Testis (tissue), 3 donors: Measurements from ENCODE around the gene UBA52. TPM values are rescaled to one million over a fixed set of nuclear protein-coding genes. Genes with fewer than 3 reads are reported as not detected.

ENCODE experiments used
- DNase-seq: peaks from one replicate; pipeline ENCODE4 v3.0.0-alpha.2; 2019
- H3K27ac ChIP-seq, 2 donors: fragments of 200-600 bp; sonication (generic); one replicate each; pipeline ENCODE4 v1.5.1; 2019
- H3K27me3 ChIP-seq: fragments of 200-600 bp; sonication (generic); one replicate; pipeline ENCODE4 v1.5.1; 2019
- H3K36me3 ChIP-seq: fragments of 200-600 bp; sonication (generic); one replicate; pipeline ENCODE4 v1.5.1; 2017; ENCODE audit warnings: low read depth; ENCODE audit errors: missing control alignments
- H3K4me1 ChIP-seq: fragments of 200-600 bp; sonication (generic); one replicate; pipeline ENCODE4 v1.5.1; 2019
- H3K4me3 ChIP-seq, 2 donors: fragments of 200-600 bp; sonication (generic); one replicate each; pipeline ENCODE4 v1.5.1; 2017 to 2019
- H3K9me3 ChIP-seq: fragments of 200-600 bp; sonication (generic); one replicate; pipeline ENCODE4 v1.5.1; 2017
- CTCF ChIP-seq, 3 experiments: fragments of 450-650 bp in 2 of 3; fragments of 200-600 bp in 1 of 3; sonication (generic) in 1 of 3; IDR thresholded peaks; one replicate each; pipeline ENCODE4 v1.5.1; 2016 to 2019; ENCODE audit warnings: antibody characterized with exemption in 3 of 3, mild to moderate bottlenecking in 2 of 3, moderate library complexity in 1 of 3
- POLR2A ChIP-seq: fragments of 450-650 bp; IDR thresholded peaks from one replicate; pipeline ENCODE4 v1.6.1; 2017; ENCODE audit warnings: antibody characterized with exemption, mild to moderate bottlenecking, moderate library complexity
- WGBS, 2 donors: methylation state at CpG; one replicate each; pipeline ENCODE4 v1.1.5; 2018; 5-methylcytosine and 5-hydroxymethylcytosine counted together
- intact Hi-C: fragments of 100-400 bp; cut with DNase I; formaldehyde crosslinking; loops from one replicate; pipeline ENCODE4 v1.15.1; 2023; ENCODE audit warnings: low total_unique reads
- polyA plus RNA-seq: library from polyadenylated mRNA; stranded (reverse); fragments of 350-450 nt; fragmentation: Illumina TruSeq; extraction: RNeasy Lipid Tissue Mini Kit (QIAGEN cat#74804); gene quantifications from one replicate; pipeline ENCODE4 v1.2.3, GENCODE V29; 2014; ENCODE audit warnings: low read depth, low replicate concordance; ENCODE audit not compliant: insufficient read depth
- total RNA-seq, 2 donors: library from RNA; depleted of rRNA; stranded (reverse); fragments of >200 nt; gene quantifications; one replicate each; pipeline ENCODE4 v1.2.3, GENCODE V29; 2016

UBA52 gene
- total and polyA plus RNA-seq, 3 donors from 2014 or later = 475 to 1,038 (median 508) TPM

DNA sequence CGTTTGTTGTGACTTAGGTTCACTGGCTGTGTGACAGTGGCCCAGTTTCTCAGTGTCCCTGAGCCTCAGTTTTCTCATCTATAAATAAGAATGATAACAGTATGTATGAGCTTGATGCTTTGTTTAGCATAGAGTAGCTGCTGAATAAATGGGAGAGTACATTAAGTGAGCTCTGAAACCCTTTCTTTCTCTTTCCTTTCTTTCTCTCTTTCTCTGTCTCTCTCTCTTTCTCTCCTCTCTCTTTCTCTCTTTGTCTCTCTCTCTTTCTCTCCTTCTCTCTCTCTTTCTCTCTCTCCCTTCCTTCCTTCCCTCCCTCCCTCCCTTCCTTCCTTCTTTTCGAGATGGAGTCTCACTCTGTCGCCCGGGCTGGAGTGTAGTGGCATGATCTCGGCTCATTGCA lies 12.0 kb upstream of the UBA52 start:
- no peak for DNase-seq
- Histone ChIP-seq H3K4me1 (peaks cover 13% of the 10 kb centered on the region), H3K27me3 (no peaks in the 10 kb centered on the region), H3K36me3 (no peaks in the 10 kb centered on the region), H3K9me3 (no peaks in the 10 kb centered on the region), H3K4me3 (no peak overlapping the region), H3K27ac (peak overlapping the region; percentile 67 to 69)
- TF ChIP-seq POLR2A (no peak), CTCF (IDR thresholded peaks at IDR 0.05) (no peak)
- intact Hi-C loops = no loop called here
- WGBS, 2 donors = 69% methylated on average over 5 of the region's 5 CpGs

DNA sequence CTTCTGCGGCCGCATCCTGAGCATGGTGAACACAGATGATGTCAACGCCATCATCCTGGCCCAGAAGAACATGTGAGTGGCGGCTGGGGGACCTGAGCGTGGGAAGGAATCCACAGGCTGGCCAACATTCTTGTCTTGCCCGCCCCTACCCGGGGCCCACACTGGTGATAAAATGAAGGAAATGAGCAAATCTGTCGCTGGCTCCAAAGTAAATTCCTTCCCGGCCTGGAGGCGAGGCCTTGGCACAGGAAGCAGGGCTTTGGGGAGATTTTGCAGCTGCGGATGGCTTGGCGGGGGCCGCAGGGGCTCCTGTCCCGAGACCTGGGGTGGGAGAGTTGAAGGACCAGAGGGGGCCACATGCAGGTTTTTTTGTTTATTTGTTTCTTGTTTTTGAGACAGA lies 9.6 kb upstream of the UBA52 start:
- intact Hi-C loops = no loop called here
- Histone ChIP-seq H3K36me3 (no peaks in the 10 kb centered on the region), H3K27me3 (no peaks in the 10 kb centered on the region), H3K4me1 (peaks cover 13% of the 10 kb centered on the region), H3K9me3 (no peaks in the 10 kb centered on the region), H3K27ac (peak overlapping the region; percentile 67 to 77), H3K4me3 (no peak overlapping the region)
- WGBS, 2 donors = 63 to 82% methylated on average over 14 of the region's 14 CpGs
- TF ChIP-seq POLR2A (no peak), CTCF (IDR thresholded peaks at IDR 0.05) (no peak)
- no peak for DNase-seq

DNA sequence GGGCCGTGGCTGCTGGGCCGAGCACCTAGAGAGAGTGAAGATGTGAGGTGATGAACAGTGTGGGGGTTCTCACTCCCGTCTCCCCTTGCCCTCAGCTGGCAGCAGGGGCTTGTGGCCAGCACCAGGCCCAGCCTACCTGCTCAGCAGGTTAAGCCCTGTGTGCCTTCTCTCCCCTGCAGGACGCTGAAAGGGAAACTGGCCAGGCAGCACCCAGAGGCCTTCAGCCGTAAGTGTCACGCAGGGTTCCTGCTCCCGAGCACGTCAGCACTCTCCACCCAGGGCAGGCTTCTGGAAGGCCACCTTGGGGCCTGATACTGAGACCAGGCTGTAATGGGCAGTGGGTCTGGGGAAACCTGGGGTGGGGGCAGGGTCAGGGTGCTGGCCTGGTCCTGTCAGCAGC lies 4.7 kb upstream of the UBA52 start:
- no peak overlapping the region for H3K4me3 ChIP-seq
- H3K9me3 ChIP-seq = no peaks in the 10 kb centered on the region
- no peak overlapping the region for H3K27ac ChIP-seq
- TF ChIP-seq POLR2A = no peak
- TF ChIP-seq CTCF (IDR thresholded peaks at IDR 0.05) = no peak
- no peaks in the 10 kb centered on the region for H3K36me3 ChIP-seq
- H3K27me3 ChIP-seq = no peaks in the 10 kb centered on the region
- intact Hi-C loops = no loop called here
- H3K4me1 ChIP-seq = peaks cover 6% of the 10 kb centered on the region
- no peak for DNase-seq
- 93 to 95% methylated on average over 7 to 8 of the region's 8 CpGs for WGBS, 2 donors

DNA sequence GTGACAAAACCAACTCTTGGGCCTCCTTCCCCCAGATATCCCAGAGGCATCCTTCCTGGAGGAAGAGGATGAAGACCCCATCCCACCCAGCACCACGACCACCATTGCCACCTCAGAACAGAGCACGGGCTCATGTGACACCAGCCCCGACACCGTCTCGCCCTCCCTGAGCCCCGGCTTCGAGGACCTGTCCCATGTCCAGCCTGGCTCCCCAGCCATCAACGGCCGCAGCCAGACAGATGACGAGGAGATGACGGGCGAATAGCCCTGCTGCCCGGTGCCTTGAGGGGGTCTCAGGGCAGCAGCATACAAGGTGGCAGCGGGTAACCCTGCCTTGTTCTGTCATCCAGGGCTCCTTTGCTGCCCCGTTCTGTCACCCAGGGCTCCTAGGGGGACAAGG lies 3.3 kb upstream of the UBA52 start:
- 94 to 99% methylated on average over 7 to 15 of the region's 15 CpGs for WGBS, 2 donors
- no peak for DNase-seq

More for the DNA sequence above, 3.3 kb upstream of the UBA52 start:
- no peak overlapping the region for H3K27ac ChIP-seq
- H3K27me3 ChIP-seq = no peaks in the 10 kb centered on the region
- H3K4me3 ChIP-seq = no peak overlapping the region
- H3K9me3 ChIP-seq = no peaks in the 10 kb centered on the region
- intact Hi-C loops = no loop called here
- peaks cover 11% of the 10 kb centered on the region for H3K4me1 ChIP-seq
- H3K36me3 ChIP-seq = no peaks in the 10 kb centered on the region
- TF ChIP-seq CTCF (IDR thresholded peaks at IDR 0.05) = no peak
- TF ChIP-seq POLR2A = no peak
